Measurements from ENCODE around the gene MPIG6B. TPM values are rescaled to one million over a fixed set of nuclear protein-coding genes. Genes with fewer than 3 reads are reported as not detected.

Gene MPIG6B
- total RNA-seq, 2 donors from 2014 or later: not detected

- intact Hi-C loops (cut with DNase I): no loop called here
Observed at GRCh38 chr6:31723980-31724691, 963 bp downstream of the MPIG6B start.

GRCh38 chr6:31725502-31726350 lies 2.6 kb downstream of the MPIG6B start:
- H3K9me3 ChIP-seq: no peaks in the 10 kb centered on the region
- H3K36me3 ChIP-seq (replicated peaks in 1 of 2; ENCODE audit: insufficient read depth in 1 of 2, low read depth in 2 of 2): no peaks in the 10 kb centered on the region
- TF ChIP-seq POLR2A (IDR thresholded peaks at IDR 0.05) (no peak), CTCF (IDR thresholded peaks at IDR 0.05) (no peak)
- H3K4me1 ChIP-seq: peaks cover 27% of the 10 kb centered on the region
- WGBS, 2 donors: 75 to 82% methylated on average over 12 of the region's 12 CpGs
- no peaks in the 10 kb centered on the region for H3K27me3 ChIP-seq
- ATAC-seq (no peak), DNase-seq (peak in 1 of 4 donors; percentile 25)
- H3K4me3 ChIP-seq: no peak overlapping the region
- intact Hi-C loops (cut with DNase I): no loop called here
- H3K27ac ChIP-seq: no peak overlapping the region

More at GRCh38 chr6:31723980-31724691, 963 bp downstream of the MPIG6B start:
- Histone ChIP-seq H3K4me1 (peaks cover 11% of the 10 kb centered on the region), H3K36me3 (replicated peaks in 1 of 2; ENCODE audit: insufficient read depth in 1 of 2, low read depth in 2 of 2) (no peaks in the 10 kb centered on the region), H3K9me3 (no peaks in the 10 kb centered on the region), H3K27ac (no peak overlapping the region), H3K4me3 (no peak overlapping the region), H3K27me3 (no peaks in the 10 kb centered on the region)
- DNase-seq (no peak), ATAC-seq (no peak)
- WGBS, 2 donors: 76% methylated on average over 15 to 16 of the region's 25 CpGs
- TF ChIP-seq POLR2A (IDR thresholded peaks at IDR 0.05) (no peak), CTCF (IDR thresholded peaks at IDR 0.05) (no peak)

- Histone ChIP-seq H3K36me3 (replicated peaks in 1 of 2; ENCODE audit: insufficient read depth in 1 of 2, low read depth in 2 of 2) (peaks cover 2 to 8% of the 10 kb centered on the region in 2 donors), H3K4me3 (no peak overlapping the region), H3K9me3 (no peaks in the 10 kb centered on the region), H3K4me1 (peaks cover 27% of the 10 kb centered on the region), H3K27ac (peak overlapping the region in 1 of 4 donors; percentile 93), H3K27me3 (no peaks in the 10 kb centered on the region)
- no peak for TF ChIP-seq POLR2A (IDR thresholded peaks at IDR 0.05)
- no peak for TF ChIP-seq CTCF (IDR thresholded peaks at IDR 0.05)
- intact Hi-C loops (cut with DNase I): no loop called here
- WGBS, 2 donors: 64 to 85% methylated on average over 7 of the region's 7 CpGs
- peak in 1 of 4 donors; percentile 53 for DNase-seq
- ATAC-seq: no peak
Observed at GRCh38 chr6:31727034-31727716, 4.0 kb downstream of the MPIG6B start.

GRCh38 chr6:31727717-31728671 lies 4.8 kb downstream of the MPIG6B start:
- Histone ChIP-seq H3K4me3 (no peak overlapping the region), H3K27me3 (no peaks in the 10 kb centered on the region), H3K36me3 (replicated peaks in 1 of 2; ENCODE audit: insufficient read depth in 1 of 2, low read depth in 2 of 2) (peaks cover 9 to 12% of the 10 kb centered on the region in 2 donors), H3K4me1 (peaks cover 27% of the 10 kb centered on the region), H3K9me3 (no peaks in the 10 kb centered on the region), H3K27ac (peak overlapping the region in 3 of 4 donors; percentile 79 to 93 (median 87))
- ATAC-seq (no peak), DNase-seq (no peak)
- no peak for TF ChIP-seq POLR2A (IDR thresholded peaks at IDR 0.05)
- no peak for TF ChIP-seq CTCF (IDR thresholded peaks at IDR 0.05)
- whole genome bisulfite sequencing, 2 donors: 71% methylated on average over 33 to 41 of the region's 41 CpGs
- intact Hi-C loops (cut with DNase I): no loop called here

All from body of pancreas (tissue), 4 donors.